Ramos (cell line): Measurements from ENCODE around the gene CCDC186.
"Not testable (repeated sequence)": the region's sequence is repeated elsewhere in the genome, so short reads cannot be mapped to it uniquely, and the experiment has no call there.

ENCODE experiments used
- in situ Hi-C: fragments of 300-500 bp; cut with MboI; formaldehyde crosslinking; loops from one replicate; pipeline ENCODE4 v1.14.3; 2022; ENCODE audit warnings: low sequenced_read_pairs; ENCODE audit not compliant: unreplicated experiment

The CCDC186 gene

DNA sequence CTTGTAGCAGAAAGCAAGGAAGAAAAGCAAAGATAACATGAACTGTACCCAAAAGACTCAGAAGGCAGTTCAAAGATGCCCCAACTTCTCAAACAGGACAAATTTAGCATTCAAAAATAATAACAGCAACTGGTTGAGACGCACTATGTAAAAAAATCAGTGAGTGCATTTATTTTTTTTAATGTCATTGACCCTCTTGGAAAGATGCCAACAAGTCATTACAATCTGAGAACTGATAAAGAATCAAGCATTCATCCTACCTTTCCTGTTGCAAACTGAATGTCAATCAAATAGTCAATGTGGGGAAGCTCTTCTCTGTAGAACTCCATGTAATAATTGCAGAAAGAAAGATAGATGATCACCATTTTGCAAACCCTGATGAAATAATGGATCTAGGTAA, 1.7 kb upstream of the CCDC186 start:
- in situ Hi-C loops, result no loop called here

- in situ Hi-C loops, result no loop called here
Observed at GRCh38 chr10:114174695-114175188, 739 bp upstream of the CCDC186 start.

GRCh38 chr10:114173603-114173920, 441 bp downstream of the CCDC186 start:
- in situ Hi-C loops, result no loop called here

DNA sequence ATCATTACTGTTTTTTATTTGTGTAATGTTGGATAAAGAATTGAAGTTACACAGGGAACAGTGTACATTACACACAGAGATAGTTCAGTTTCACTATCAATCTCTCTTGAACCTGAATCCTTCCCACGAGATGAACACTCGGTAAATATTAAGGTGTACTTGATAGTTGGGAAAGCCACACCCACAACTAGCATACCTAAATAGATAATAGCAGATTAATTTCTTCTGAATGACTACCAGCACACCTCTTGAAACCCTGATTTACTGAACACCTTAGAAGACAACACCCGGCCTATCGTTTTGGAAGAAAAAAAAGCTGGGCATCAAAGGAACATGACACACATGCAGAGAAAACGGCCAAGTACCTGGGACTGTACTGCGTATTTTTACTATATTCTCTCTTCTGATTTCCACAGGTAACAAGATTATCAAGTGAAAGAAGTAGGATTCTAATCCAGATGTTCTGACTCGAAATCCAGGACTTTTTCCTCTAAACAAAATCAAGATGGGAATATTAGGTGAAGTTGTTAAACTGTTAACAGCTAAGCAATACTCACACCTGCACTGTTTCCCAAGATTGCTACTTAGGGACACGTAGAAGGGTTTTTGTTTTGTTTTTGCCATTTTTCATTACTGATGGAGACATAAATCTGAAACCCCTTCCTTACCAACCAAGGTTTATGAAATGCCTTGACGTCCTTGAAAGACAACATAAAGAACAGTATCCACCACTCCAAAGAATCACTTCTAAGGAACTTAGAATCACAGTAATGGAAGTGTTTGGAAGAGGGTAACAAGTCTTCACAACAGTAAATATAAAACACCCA, 1.0 kb downstream of the CCDC186 start:
- in situ Hi-C loops, result no loop called here

GRCh38 chr10:114172216-114172615, 1.8 kb downstream of the CCDC186 start:
- in situ Hi-C loops, result no loop called here

DNA sequence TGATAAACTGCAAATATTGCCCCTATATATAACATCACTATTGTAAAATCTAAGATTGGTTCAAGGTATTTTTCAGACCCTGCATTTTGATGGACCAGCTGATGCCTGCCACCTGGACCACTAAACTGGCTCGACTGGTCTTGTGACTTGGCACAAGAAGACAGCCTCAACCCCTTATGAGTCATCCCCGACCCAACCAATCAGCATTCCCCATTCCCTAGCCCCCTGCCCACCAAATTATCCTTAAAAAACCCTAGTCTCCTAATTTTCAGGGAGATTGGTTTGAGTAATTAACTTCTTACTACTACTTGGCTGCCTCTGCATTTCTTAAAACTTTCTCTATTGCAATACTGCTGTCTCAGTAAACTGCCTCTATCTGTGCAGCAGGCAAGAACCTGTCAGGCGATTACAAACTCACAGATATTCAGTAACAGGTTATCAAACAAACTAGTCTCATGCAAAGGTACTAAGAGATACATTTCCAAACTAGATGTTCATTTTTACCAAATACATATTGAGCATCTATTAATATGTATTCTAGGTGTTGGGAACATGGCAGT, 5.5 kb downstream of the CCDC186 start:
- in situ Hi-C loops, result no loop called here

GRCh38 chr10:114167985-114168384, 6.0 kb downstream of the CCDC186 start:
- in situ Hi-C loops, result no loop called here

GRCh38 chr10:114166494-114166893, 7.5 kb downstream of the CCDC186 start:
- in situ Hi-C loops, result no loop called here

DNA sequence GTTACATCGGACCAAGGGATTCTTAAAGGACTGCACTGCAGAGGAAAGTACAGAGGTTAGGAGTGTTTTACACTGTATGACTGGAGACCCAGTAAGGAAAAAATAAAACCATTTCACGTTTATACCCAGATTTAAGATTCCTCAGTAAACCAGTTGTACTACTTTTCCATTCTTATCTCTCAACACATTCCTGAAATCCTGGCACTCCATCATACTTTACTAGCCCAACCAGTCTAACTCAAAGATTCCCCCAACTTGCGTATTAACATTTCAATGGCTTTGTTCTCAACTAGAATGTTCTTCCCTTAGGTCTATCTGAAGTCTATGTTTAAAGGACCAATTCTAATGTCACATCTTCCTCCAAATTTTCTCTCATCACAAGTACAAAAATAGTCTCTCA, 8.0 kb downstream of the CCDC186 start:
- in situ Hi-C loops, result no loop called here

DNA sequence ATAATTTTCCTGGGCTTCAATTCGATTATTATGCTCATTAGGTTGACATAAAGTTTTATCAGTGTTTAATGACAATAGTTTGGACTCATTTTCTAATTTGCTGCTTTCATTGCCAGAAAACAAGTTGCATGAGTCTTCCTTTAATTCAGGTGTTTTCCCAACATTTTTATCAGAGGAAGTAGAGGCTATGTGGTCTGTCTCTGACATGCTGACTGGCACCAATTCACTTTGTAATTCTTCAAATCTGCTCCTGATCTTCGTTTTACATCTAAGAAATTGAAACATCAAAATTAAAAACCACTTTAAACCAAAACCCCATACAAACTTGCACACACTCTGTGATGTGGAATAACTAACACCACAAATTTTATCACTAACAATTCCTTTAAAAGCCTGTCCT, 10.9 kb downstream of the CCDC186 start:
- in situ Hi-C loops, result no loop called here

DNA sequence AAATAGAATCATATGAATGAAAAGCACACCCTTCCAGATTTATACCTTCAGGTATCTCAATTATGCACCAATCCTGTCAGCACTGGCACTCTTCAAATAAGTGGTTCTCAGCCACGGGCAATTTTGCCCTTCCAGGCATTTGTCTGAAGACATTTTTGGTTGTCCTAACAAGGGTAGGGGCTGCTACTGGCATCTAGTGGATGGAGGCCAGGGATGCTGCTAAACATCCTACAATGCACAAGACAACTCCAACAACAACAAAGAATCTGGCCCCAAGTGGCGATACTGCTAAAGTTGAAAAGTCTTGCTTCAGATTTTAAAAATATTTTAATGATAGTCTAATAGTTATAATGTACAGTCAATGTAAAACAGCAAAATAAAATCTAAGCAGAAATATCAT, 16.1 kb downstream of the CCDC186 start:
- in situ Hi-C loops, result no loop called here

DNA sequence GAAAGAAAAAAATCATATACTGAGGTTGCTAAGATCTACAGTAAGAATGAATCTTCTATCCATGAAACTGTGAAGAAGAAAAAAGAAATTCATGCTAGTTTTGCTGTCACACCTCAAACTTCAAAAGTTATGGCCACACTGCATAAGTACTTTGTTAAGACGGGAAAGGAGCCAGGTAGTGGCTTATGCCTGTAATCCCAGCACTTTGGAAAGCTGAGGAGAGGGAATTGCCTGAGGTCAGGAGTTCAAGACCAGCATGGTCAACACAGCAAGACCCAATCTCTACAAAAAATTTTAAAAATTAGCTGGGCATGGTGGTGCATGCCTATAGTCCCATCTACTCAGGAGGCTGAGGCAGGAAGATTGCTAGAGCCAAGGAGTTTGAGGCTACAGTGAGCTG, 22.1 kb downstream of the CCDC186 start:
- in situ Hi-C loops, result no loop called here

- in situ Hi-C loops, result no loop called here
Observed at GRCh38 chr10:114151486-114151885, 22.5 kb downstream of the CCDC186 start.

DNA sequence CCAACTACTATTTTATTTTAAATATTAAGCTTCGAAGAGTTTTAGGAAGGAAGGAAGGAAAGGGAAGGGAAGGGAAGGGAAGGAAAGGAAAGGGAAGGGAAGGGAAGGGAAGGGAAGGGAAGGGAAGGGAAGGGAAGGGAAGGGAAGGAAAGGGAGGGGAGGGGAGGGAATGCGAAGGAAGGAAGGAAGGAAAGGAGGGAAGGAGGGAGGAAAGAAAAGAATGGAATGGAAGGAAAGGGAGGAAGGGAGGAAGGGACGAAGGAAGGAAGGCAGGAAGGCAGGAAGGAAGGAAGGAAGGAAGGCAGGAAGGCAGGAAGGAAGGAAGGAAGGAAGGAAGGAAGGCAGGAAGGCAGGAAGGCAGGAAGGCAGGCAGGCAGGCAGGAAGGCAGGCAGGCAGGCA, 24.5 kb downstream of the CCDC186 start:
- in situ Hi-C loops, result not testable (repeated sequence)

GRCh38 chr10:114143160-114143559, 30.8 kb downstream of the CCDC186 start:
- in situ Hi-C loops, result no loop called here

GRCh38 chr10:114142018-114142417, 32.0 kb downstream of the CCDC186 start:
- in situ Hi-C loops, result no loop called here

DNA sequence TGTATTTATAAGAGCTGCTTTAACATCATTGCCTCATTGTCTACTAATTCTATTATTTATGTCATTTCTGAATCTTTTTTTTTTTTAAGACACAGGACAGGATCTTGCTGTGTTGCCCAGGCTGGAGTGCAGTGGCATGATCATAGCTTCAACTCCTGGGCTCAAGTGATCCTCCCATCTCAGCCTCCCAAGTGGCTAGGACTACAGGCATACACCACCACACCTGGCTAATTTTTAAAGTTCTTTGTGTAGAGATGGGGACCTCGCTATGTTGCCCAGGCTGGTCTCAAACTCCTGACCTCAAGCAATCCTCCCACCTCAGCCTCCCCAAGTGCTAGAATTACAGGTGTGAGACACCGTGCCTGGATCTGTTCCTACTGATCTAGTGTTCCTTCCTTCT, 33.2 kb downstream of the CCDC186 start:
- in situ Hi-C loops, result not testable (repeated sequence)

DNA sequence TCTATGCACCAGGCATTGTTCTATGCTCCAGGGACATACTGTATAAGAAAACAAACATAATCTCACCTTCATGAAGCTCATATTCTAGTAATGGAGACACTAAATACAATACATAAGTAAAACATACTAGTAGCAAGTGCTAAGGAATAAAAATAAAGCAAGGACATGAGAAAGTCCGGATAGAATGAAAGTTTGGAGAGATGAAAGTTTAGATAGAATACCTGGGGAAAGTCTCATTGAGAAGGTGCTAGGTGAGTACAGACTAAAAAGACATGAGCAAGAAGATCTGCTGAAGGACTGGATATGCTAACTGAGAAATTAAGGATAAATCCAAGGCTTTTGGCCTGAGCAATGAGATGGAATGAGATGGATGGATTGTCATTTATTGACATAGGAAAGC, 34.0 kb downstream of the CCDC186 start:
- in situ Hi-C loops, result no loop called here

DNA sequence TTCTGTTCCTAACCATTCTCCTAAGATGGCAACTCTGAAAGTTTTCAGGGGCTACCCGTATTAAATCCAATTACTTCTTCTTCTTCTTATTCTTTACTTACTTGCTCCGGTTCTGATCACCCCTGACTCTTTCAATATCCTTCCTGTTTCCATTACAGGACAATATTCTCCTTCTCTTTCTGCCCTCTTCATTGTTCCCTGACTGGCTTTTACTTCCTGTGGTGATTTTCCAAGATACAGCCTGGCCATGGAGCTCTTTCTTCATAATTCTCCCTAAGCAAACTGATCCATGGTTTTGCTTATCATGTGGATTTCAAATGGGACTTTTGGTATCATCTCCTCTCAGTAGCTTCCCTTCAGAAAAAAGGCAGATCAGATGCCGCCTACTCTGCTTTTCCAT, 35.4 kb downstream of the CCDC186 start:
- in situ Hi-C loops, result no loop called here

DNA sequence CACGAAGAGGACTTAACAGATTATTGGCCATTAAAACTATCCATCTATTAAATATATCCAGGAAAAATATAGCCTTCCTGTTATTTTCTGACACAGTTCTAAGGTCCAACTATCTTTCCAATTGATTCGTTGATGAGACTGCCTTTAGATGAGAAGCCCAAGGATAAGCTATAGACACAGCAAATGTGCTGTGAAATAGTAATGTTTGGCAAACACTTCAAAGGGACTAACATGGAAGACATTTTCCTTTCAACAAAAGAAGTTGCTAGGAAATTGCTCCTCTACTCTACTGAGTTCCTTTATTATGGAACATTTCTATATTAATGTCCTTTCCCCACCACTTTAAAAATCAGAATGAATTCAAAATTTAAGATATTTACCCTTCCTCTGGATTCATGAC, 38.5 kb downstream of the CCDC186 start:
- in situ Hi-C loops, result no loop called here

DNA sequence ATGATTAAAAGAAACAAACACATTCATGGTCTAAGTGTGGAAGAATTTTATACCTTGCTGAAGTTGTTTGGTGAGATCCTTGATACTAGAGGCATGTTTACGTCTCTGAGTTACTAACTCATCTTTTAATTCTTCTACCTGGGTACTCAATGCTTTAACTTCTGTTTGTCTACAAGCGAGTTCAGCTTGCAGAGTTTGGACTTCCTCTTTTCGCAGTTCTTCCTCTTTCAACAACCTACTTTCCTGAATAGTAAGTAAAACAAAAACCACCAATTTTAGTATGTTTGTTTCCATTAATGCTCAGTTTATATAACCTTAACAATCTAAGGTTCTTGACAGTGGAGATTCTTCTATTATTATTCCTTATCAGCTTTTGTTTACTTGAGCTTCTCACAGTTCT, 42.9 kb downstream of the CCDC186 start:
- in situ Hi-C loops, result no loop called here

- in situ Hi-C loops, result no loop called here
Observed at GRCh38 chr10:114121031-114121430, 53.0 kb downstream of the CCDC186 start.
